Measurements from ENCODE around the gene SOX18. TPM values are rescaled to one million over a fixed set of nuclear protein-coding genes. Genes with fewer than 3 reads are reported as not detected.

The SOX18 gene
- total RNA-seq, 2 donors from 2014 or later, result 0.46 to 0.72 TPM

Other genes with a start within 250 kb of the SOX18 start
- 1 to 10 TPM; 2.7 to 8.2 TPM for gene ZBTB46, start 218.4 kb downstream of the SOX18 start, total RNA-seq
- under 1 TPM in 1 of 2 donors, not detected in 1; 0.22 TPM for gene ABHD16B, start 188.1 kb downstream of the SOX18 start, total RNA-seq
- gene TPD52L2, start 184.4 kb downstream of the SOX18 start, total RNA-seq, result 10 to 100 TPM; 71.5 to 76.8 TPM
- 10 to 100 TPM; 37.6 to 40.5 TPM for gene DNAJC5, start 154.5 kb downstream of the SOX18 start, total RNA-seq
- 10 to 100 TPM; 27.9 to 33.1 TPM for gene UCKL1, start 93.2 kb downstream of the SOX18 start, total RNA-seq
- gene ZNF512B, start 79.7 kb downstream of the SOX18 start, total RNA-seq, result 10 to 100 TPM; 20.0 to 20.6 TPM
- 10 to 100 TPM; 54.6 to 77.0 TPM for gene SAMD10, start 70.0 kb downstream of the SOX18 start, total RNA-seq
- 10 to 100 TPM; 77.5 to 95.7 TPM for gene PRPF6, start 68.5 kb downstream of the SOX18 start, total RNA-seq
- 10 to 100 TPM; 28.6 to 35.6 TPM for gene C20orf204, start 13.5 kb downstream of the SOX18 start, total RNA-seq
- gene TCEA2, start 13.6 kb upstream of the SOX18 start, total RNA-seq, result 10 to 100 TPM; 55.5 to 61.6 TPM
- 10 to 100 TPM; 38.1 to 40.0 TPM for gene RGS19, start 29.9 kb upstream of the SOX18 start, total RNA-seq
- 1 to 10 TPM; 1.3 to 1.7 TPM for gene OPRL1, start 30.4 kb upstream of the SOX18 start, total RNA-seq
- under 1 TPM in 1 of 2 donors, not detected in 1; 0.29 TPM for gene LKAAEAR1, start 34.8 kb upstream of the SOX18 start, total RNA-seq
- gene NPBWR2, start 57.9 kb upstream of the SOX18 start, total RNA-seq, result not detected
- gene MYT1, start 114.8 kb upstream of the SOX18 start, total RNA-seq, result under 1 TPM; 0.12 to 0.23 TPM
- 10 to 100 TPM; 52.8 to 67.8 TPM for gene PCMTD2, start 206.1 kb upstream of the SOX18 start, total RNA-seq